ENCODE results near the gene CACNA2D3.

The CACNA2D3 gene

DNA sequence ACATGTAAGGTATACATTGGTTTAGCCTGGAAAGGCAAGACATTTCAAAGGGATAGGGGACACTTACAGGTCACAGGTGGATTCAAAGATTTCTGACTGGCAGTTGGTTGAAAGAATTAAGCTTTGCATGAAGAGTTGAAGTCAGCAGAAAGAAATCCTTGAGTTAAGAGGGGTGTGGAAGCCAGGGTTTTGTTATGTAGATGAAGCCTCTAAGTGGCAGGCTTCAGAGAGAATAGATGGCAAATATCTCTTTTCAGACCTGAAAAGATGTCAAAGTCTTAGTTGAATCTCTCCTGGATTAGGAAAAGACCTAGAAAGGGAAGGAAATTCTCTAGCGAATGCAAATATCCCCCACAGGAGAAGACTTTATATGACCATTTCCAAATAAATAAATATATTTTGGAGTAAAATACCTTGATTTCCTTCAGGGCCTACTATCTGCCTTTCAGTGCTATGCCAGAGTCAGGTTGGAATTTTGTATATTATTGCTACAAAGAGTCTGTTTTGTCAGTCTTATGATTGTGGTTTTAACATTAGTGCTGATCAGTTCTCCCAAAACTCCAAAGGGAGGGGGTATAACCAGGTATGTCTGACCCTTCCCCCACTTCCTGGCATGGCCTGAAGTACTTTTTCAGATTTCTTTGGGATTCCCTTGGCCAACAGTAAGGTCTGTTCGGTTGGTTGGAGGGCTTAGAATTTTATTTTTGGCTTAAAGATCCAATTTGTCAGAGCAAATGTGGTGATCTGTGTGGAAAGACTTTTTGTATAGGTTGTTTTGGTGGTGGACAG, 519.1 kb downstream of the CACNA2D3 start:
- DNase-seq (ENCODE audit: low spot score), result no peak
- TF ChIP-seq CTCF (IDR thresholded peaks at IDR 0.05; ENCODE audit: extremely low read depth, missing control alignments), result no peak

DNA sequence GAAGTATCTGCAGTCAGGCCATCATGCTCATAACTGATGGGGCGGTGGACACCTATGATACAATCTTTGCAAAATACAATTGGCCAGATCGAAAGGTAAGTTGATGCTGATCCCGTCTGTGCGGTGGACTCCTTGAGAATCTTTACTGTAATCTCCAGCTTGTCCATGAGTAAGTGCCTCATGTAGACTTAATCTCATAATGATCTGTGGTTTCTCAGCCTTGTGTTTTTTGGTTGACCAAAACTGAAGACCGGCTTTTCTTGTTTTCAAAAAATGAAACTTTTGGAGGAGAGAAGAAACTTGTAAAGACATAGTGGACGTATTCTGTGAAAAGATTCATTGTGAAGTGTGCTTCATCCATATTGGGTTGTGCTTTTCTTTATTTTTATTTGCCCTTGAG, 519.8 kb downstream of the CACNA2D3 start:
- no peak for DNase-seq (ENCODE audit: low spot score)
- no peak for TF ChIP-seq CTCF (IDR thresholded peaks at IDR 0.05; ENCODE audit: extremely low read depth, missing control alignments)

DNA sequence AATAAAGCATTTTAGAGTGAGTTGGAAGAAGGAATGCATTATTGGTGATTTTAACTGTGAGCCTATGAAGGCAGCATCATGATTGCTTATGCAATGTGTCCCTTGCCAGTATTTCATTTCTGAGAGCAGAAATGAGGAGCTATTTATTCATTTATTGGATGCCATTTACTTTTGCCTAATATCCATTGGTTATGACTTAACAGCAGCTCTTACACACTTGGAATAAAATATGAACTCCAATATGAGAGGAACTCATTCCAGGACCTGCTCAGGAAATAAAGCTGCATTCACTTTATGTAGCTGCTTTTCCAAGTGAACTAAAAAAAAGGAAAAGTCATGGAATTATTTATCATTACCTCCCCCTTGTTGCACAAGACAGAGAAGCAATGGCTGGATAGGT, 525.4 kb downstream of the CACNA2D3 start:
- DNase-seq (ENCODE audit: low spot score), result no peak
- TF ChIP-seq CTCF (IDR thresholded peaks at IDR 0.05; ENCODE audit: extremely low read depth, missing control alignments), result no peak

DNA sequence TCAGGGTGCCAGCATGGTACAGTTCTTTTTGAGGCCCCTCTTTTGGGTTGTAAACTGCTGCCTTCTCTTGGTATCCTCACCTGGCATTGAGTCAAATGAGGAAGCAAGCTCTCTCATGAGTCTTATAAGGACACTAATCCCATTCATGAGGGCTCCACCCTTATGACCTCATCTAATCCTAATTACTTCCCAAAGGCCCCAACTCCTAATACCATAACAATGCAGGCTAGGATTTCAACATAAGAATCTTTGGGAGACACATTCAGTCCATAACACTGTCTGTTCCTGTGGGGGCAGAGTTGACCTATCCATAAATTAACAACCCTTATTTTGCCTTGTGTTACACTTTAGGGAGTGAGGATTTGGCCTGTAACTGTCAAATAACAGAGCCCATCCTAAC, 527.2 kb downstream of the CACNA2D3 start:
- no peak for DNase-seq (ENCODE audit: low spot score)
- TF ChIP-seq CTCF (IDR thresholded peaks at IDR 0.05; ENCODE audit: extremely low read depth, missing control alignments), result no peak

- TF ChIP-seq CTCF (IDR thresholded peaks at IDR 0.05; ENCODE audit: extremely low read depth, missing control alignments), result no peak
- no peak for DNase-seq (ENCODE audit: low spot score)
Observed at GRCh38 chr3:54653456-54654195, 531.3 kb downstream of the CACNA2D3 start.

DNA sequence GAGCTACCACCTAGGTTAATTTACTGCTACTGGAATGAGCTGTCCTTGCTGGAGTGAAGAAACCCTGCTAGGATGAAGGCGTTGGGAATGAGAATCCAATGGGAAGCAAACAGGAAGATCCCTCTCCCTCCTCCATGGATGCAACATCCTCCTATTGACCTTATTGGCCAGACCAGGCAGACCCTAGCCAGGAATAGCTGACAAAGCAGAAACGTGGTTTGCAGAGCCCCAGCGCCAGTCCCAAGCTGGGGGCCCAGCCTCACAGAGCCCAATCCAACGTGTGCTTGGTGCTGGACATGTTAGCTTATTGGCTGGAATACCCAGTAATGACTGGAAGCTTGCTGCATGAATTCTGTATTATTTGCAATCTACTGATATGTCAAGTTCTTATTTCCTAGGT, 532.4 kb downstream of the CACNA2D3 start:
- DNase-seq (ENCODE audit: low spot score), result no peak
- TF ChIP-seq CTCF (IDR thresholded peaks at IDR 0.05; ENCODE audit: extremely low read depth, missing control alignments), result no peak

- no peak for TF ChIP-seq CTCF (IDR thresholded peaks at IDR 0.05; ENCODE audit: extremely low read depth, missing control alignments)
- no peak for DNase-seq (ENCODE audit: low spot score)
Observed at GRCh38 chr3:54659347-54659746, 537.0 kb downstream of the CACNA2D3 start.
